OCI-LY1 (cell line): ENCODE data around the gene ARHGEF18.

Source experiments
- H2AFZ ChIP-seq: fragments of 200-600 bp; sonication (generic), shearing (Covaris generic); 2 replicates; pipeline ENCODE4 v1.6.0; 2014; ENCODE audit warnings: antibody characterized with exemption, mild to moderate bottlenecking, low read length
- H3F3A ChIP-seq: fragments of 200-600 bp; sonication (generic), shearing (Covaris generic); 2 replicates; pipeline ENCODE4 v1.6.0; 2014; ENCODE audit warnings: mild to moderate bottlenecking, antibody characterized with exemption, low read length, moderate library complexity; ENCODE audit not compliant: insufficient read depth
- H3K27ac ChIP-seq: fragments of 200-600 bp; sonication (generic); 2 replicates; pipeline ENCODE4 v1.5.1; 2014; ENCODE audit warnings: low read length, mixed run types, mild to moderate bottlenecking, low read depth; ENCODE audit not compliant: poor library complexity, severe bottlenecking
- H3K27me3 ChIP-seq: fragments of 200-600 bp; sonication (generic); 2 replicates; pipeline ENCODE4 v1.6.0; 2014; ENCODE audit warnings: antibody characterized with exemption, mild to moderate bottlenecking, low read length, moderate library complexity; ENCODE audit not compliant: insufficient read depth
- H3K36me3 ChIP-seq: fragments of 200-600 bp; sonication (generic); 2 replicates; pipeline ENCODE4 v1.6.1; 2014; ENCODE audit warnings: mild to moderate bottlenecking, antibody characterized with exemption, low read length, moderate library complexity, mixed read lengths; ENCODE audit not compliant: insufficient read depth
- H3K4me1 ChIP-seq: fragments of 200-600 bp; sonication (generic); 2 replicates; pipeline ENCODE4 v1.5.1; 2014; ENCODE audit warnings: mild to moderate bottlenecking, low read length, moderate library complexity; ENCODE audit not compliant: insufficient read depth, severe bottlenecking
- H3K4me2 ChIP-seq: fragments of 200-600 bp; sonication (generic), shearing (Covaris generic); 2 replicates; pipeline ENCODE4 v1.6.1; 2014; ENCODE audit warnings: low read length
- H3K4me3 ChIP-seq: fragments of 200-600 bp; sonication (generic); 2 replicates; pipeline ENCODE4 v1.5.1; 2014; ENCODE audit warnings: low read length, low read depth, mild to moderate bottlenecking, mixed read lengths; ENCODE audit not compliant: poor library complexity, severe bottlenecking
- H3K79me2 ChIP-seq: fragments of 200-600 bp; shearing (Covaris generic); 2 replicates; pipeline ENCODE4 v1.6.1; 2016; ENCODE audit warnings: mixed run types, low read length, mixed read lengths; ENCODE audit not compliant: insufficient read depth
- H3K9ac ChIP-seq: fragments of 200-600 bp; sonication (generic), shearing (Covaris generic); 2 replicates; pipeline ENCODE4 v1.6.1; 2014; ENCODE audit warnings: mild to moderate bottlenecking, low read length, mixed read lengths
- H3K9me2 ChIP-seq: fragments of 200-600 bp; sonication (generic), shearing (Covaris generic); 2 replicates; pipeline ENCODE4 v1.6.1; 2014; ENCODE audit warnings: low read depth, mild to moderate bottlenecking, low read length, mixed read lengths
- H3K9me3 ChIP-seq: fragments of 200-600 bp; shearing (Covaris generic); 2 replicates; pipeline ENCODE4 v1.6.1; 2014; ENCODE audit warnings: low read length, mixed read lengths
- H4K20me1 ChIP-seq: fragments of 200-600 bp; sonication (generic), shearing (Covaris generic); 2 replicates; pipeline ENCODE4 v1.6.0; 2016; ENCODE audit warnings: mild to moderate bottlenecking, low read length; ENCODE audit not compliant: insufficient read depth
- EZH2 ChIP-seq: fragments of 200-600 bp; sonication (generic), shearing (Covaris generic); IDR thresholded peaks from 2 replicates; pipeline ENCODE4 v1.8.0; 2017; ENCODE audit warnings: borderline replicate concordance, mixed run types, mild to moderate bottlenecking, antibody characterized with exemption, low read length, moderate library complexity, mixed read lengths
- TF ChIP-seq, protein P1 (sequence below): fragments of 200-600 bp; sonication (generic), shearing (Covaris generic); IDR thresholded peaks from 2 replicates; pipeline ENCODE4 v1.5.1; 2017; ENCODE audit warnings: mild to moderate bottlenecking, antibody characterized with exemption, low read length, moderate library complexity, mixed read lengths

Gene ARHGEF18

GRCh38 chr19:7327802-7328201 is 20.9 kb upstream of the ARHGEF18 start:
- Histone ChIP-seq H3K9me3 (no peaks in the 10 kb centered on the region), H3K27ac (peak overlapping the region; percentile 19), H3K4me3 (no peak overlapping the region), H3K4me2 (no peak overlapping the region), H4K20me1 (no peaks in the 10 kb centered on the region), H2AFZ (no peak overlapping the region; the same call in 1 of the 2 replicates), H3K9me2 (no peaks in the 10 kb centered on the region), H3K4me1 (peaks cover 20% of the 10 kb centered on the region), H3K9ac (no peak overlapping the region), H3K36me3 (no peaks in the 10 kb centered on the region; the same call in 1 of the 2 replicates), H3F3A (no peaks in the 10 kb centered on the region), H3K27me3 (no peaks in the 10 kb centered on the region), H3K79me2 (no peaks in the 10 kb centered on the region)
- no peak for TF ChIP-seq EZH2
- TF ChIP-seq, protein P1, sequence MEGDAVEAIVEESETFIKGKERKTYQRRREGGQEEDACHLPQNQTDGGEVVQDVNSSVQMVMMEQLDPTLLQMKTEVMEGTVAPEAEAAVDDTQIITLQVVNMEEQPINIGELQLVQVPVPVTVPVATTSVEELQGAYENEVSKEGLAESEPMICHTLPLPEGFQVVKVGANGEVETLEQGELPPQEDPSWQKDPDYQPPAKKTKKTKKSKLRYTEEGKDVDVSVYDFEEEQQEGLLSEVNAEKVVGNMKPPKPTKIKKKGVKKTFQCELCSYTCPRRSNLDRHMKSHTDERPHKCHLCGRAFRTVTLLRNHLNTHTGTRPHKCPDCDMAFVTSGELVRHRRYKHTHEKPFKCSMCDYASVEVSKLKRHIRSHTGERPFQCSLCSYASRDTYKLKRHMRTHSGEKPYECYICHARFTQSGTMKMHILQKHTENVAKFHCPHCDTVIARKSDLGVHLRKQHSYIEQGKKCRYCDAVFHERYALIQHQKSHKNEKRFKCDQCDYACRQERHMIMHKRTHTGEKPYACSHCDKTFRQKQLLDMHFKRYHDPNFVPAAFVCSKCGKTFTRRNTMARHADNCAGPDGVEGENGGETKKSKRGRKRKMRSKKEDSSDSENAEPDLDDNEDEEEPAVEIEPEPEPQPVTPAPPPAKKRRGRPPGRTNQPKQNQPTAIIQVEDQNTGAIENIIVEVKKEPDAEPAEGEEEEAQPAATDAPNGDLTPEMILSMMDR = no peak

DNA sequence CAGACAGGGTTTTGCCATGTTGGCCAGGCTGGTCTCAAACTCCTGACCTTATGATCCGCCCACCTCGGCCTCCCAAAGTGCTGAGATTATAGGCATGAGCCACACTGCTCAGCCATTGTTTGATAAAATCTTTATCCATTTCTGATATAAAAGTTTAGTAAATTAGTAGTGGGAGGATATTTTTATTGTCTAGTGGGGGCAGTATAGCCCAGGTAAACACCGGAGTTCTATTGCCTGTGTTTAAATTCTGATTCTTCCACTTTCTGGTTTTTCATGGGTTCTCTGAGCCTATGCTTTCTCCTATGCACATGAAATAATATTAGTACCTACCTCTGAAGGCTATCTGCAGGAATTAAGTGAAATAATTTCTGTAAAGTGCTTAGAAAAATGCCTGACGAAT is 20.1 kb upstream of the ARHGEF18 start:
- Histone ChIP-seq H3K9me2 (no peaks in the 10 kb centered on the region), H3K79me2 (no peaks in the 10 kb centered on the region), H2AFZ (peak overlapping the region; percentile 88; the same call in 1 of the 2 replicates), H3K9ac (peak overlapping the region; percentile 13; the same call in 1 of the 2 replicates), H3F3A (no peaks in the 10 kb centered on the region), H3K27ac (peak overlapping the region; percentile 19), H3K9me3 (no peaks in the 10 kb centered on the region), H3K36me3 (no peaks in the 10 kb centered on the region; the same call in 1 of the 2 replicates), H3K4me2 (no peak overlapping the region; the same call in 1 of the 2 replicates), H3K27me3 (no peaks in the 10 kb centered on the region), H3K4me3 (no peak overlapping the region), H3K4me1 (peaks cover 18% of the 10 kb centered on the region), H4K20me1 (no peaks in the 10 kb centered on the region)
- TF ChIP-seq EZH2 = no peak
- TF ChIP-seq, protein P1 = peak; percentile 56; the same call in 1 of the 2 replicates

- H3K4me3 ChIP-seq = no peak overlapping the region
- no peaks in the 10 kb centered on the region for H3K9me2 ChIP-seq
- H3K79me2 ChIP-seq = no peaks in the 10 kb centered on the region
- H3K4me1 ChIP-seq = peaks cover 24% of the 10 kb centered on the region
- H3K4me2 ChIP-seq = no peak overlapping the region
- H3K9me3 ChIP-seq = no peaks in the 10 kb centered on the region
- H2AFZ ChIP-seq = no peak overlapping the region
- H3K27ac ChIP-seq = no peak overlapping the region
- no peaks in the 10 kb centered on the region for H4K20me1 ChIP-seq
- H3K9ac ChIP-seq = no peak overlapping the region
- H3F3A ChIP-seq = no peaks in the 10 kb centered on the region
- H3K27me3 ChIP-seq = no peaks in the 10 kb centered on the region
- TF ChIP-seq, protein P1 = no peak
- TF ChIP-seq EZH2 = no peak
- H3K36me3 ChIP-seq = no peaks in the 10 kb centered on the region
Observed at GRCh38 chr19:7331446-7331845, 17.3 kb upstream of the ARHGEF18 start.
